Measurements from ENCODE around the gene TMEM190.

DNA sequence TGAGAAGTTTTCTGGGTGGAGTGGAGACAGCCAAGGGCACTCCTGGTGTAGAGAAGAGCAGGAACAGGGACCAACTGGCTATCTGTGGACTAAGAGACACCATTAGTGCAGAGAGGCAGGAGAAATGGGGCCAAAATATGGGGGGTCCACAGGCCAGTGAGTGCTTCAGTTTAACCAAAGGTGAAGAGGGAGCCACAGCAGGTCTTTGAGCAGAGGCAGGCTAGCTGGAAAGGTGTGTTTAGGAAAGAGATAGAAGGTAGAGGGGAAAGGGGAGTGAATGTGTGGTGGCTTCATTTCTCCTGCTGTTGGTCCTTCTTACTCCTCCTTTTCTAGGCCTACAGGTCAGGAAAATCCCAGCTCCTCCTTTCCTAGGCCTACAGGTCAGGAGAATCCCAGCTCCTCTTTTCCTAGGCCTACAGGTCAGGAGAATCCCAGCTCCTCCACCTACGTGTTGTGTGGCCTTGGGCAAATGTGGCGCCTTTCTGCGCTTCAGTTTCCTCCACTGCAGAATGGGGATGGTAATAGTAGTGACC lies 6.0 kb downstream of the TMEM190 start:
- TF ChIP-seq POLR2A (IDR thresholded peaks at IDR 0.05): no peak
- TF ChIP-seq, protein P1, sequence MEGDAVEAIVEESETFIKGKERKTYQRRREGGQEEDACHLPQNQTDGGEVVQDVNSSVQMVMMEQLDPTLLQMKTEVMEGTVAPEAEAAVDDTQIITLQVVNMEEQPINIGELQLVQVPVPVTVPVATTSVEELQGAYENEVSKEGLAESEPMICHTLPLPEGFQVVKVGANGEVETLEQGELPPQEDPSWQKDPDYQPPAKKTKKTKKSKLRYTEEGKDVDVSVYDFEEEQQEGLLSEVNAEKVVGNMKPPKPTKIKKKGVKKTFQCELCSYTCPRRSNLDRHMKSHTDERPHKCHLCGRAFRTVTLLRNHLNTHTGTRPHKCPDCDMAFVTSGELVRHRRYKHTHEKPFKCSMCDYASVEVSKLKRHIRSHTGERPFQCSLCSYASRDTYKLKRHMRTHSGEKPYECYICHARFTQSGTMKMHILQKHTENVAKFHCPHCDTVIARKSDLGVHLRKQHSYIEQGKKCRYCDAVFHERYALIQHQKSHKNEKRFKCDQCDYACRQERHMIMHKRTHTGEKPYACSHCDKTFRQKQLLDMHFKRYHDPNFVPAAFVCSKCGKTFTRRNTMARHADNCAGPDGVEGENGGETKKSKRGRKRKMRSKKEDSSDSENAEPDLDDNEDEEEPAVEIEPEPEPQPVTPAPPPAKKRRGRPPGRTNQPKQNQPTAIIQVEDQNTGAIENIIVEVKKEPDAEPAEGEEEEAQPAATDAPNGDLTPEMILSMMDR (IDR thresholded peaks at IDR 0.05): no peak

Measured in gastroesophageal sphincter (tissue), 3 donors.